Mesenchymal stem cell (in vitro differentiated cells and primary cell): ENCODE results near the gene OPCML.

ENCODE experiments used
- DNase-seq: peaks from one replicate; pipeline ENCODE4 v3.0.0-alpha.2; 2013
- H2AFZ ChIP-seq: one replicate; pipeline ENCODE4 v1.6.1; 2013; ENCODE audit warnings: low read depth, mild to moderate bottlenecking, control low read depth, inconsistent platforms, low read length, moderate library complexity
- H2AK5ac ChIP-seq: 2 replicates; pipeline ENCODE4 v1.6.1; 2013; ENCODE audit warnings: low read length, moderate library complexity, mild to moderate bottlenecking, inconsistent platforms; ENCODE audit not compliant: severe bottlenecking
- H2BK120ac ChIP-seq: one replicate; pipeline ENCODE4 v1.6.1; 2013; ENCODE audit warnings: low read depth, mild to moderate bottlenecking, inconsistent platforms, low read length, moderate library complexity
- H2BK12ac ChIP-seq, 2 experiments: one replicate each; pipeline ENCODE4 v1.6.1; 2013; ENCODE audit warnings: inconsistent platforms in 2 of 2, low read length in 2 of 2, mild to moderate bottlenecking in 2 of 2, moderate library complexity in 2 of 2, control low read depth in 1 of 2
- H2BK15ac ChIP-seq: one replicate; pipeline ENCODE4 v1.6.1; 2013; ENCODE audit warnings: mild to moderate bottlenecking, low read depth, inconsistent platforms; ENCODE audit not compliant: poor library complexity, severe bottlenecking
- H2BK5ac ChIP-seq: 2 replicates; pipeline ENCODE4 v1.6.1; 2013; ENCODE audit warnings: low read depth, mild to moderate bottlenecking, low read length, control low read depth, inconsistent platforms; ENCODE audit not compliant: poor library complexity, severe bottlenecking
- H3K14ac ChIP-seq, 2 experiments: one replicate each; pipeline ENCODE4 v1.6.1; 2013; ENCODE audit warnings: inconsistent platforms in 2 of 2, low read length in 2 of 2, control low read depth in 1 of 2, mild to moderate bottlenecking in 1 of 2, moderate library complexity in 1 of 2
- H3K18ac ChIP-seq, 2 experiments: one replicate each; pipeline ENCODE4 v1.6.1; 2013; ENCODE audit warnings: inconsistent platforms in 2 of 2, low read length in 2 of 2, control low read depth in 1 of 2, low read depth in 1 of 2, mild to moderate bottlenecking in 1 of 2
- H3K23ac ChIP-seq, 2 experiments: one replicate each; pipeline ENCODE4 v1.6.1; 2013; ENCODE audit warnings: inconsistent platforms in 2 of 2, low read length in 2 of 2, mild to moderate bottlenecking in 2 of 2, moderate library complexity in 2 of 2, control low read depth in 1 of 2
- H3K27ac ChIP-seq: 2 replicates; pipeline ENCODE4 v1.5.1; 2013; ENCODE audit warnings: mild to moderate bottlenecking, moderate library complexity, low read length, control low read depth, inconsistent platforms; ENCODE audit not compliant: poor library complexity, severe bottlenecking
- H3K27me3 ChIP-seq, 2 experiments: 2 replicates each; pipeline versions ENCODE4 v1.6.1 to v1.7.0; 2013; ENCODE audit warnings: low read length in 2 of 2, mild to moderate bottlenecking in 2 of 2, moderate library complexity in 2 of 2, control low read depth in 1 of 2, inconsistent platforms in 1 of 2; ENCODE audit not compliant: control insufficient read depth in 1 of 2, insufficient read depth in 1 of 2
- H3K36me3 ChIP-seq, 2 experiments: 2 replicates each; pipeline versions ENCODE4 v1.6.1 to v1.7.0; 2013; ENCODE audit warnings: low read length in 2 of 2, control low read depth in 1 of 2, inconsistent platforms in 1 of 2, low read depth in 1 of 2, mild to moderate bottlenecking in 1 of 2; ENCODE audit not compliant: insufficient read depth in 2 of 2, control insufficient read depth in 1 of 2
- H3K4ac ChIP-seq, 2 experiments: one replicate each; pipeline ENCODE4 v1.6.1; 2013; ENCODE audit warnings: inconsistent platforms in 2 of 2, low read length in 2 of 2, mild to moderate bottlenecking in 2 of 2, moderate library complexity in 2 of 2, control low read depth in 1 of 2, low read depth in 1 of 2
- H3K4me1 ChIP-seq: 2 replicates; pipeline ENCODE4 v1.6.1; 2013; ENCODE audit warnings: low read depth, low read length, control low read depth; ENCODE audit not compliant: control insufficient read depth, insufficient read depth
- H3K4me2 ChIP-seq: 2 replicates; pipeline ENCODE4 v1.6.1; 2013; ENCODE audit warnings: low read length, mild to moderate bottlenecking, inconsistent platforms; ENCODE audit not compliant: poor library complexity, severe bottlenecking
- H3K4me3 ChIP-seq, 2 experiments: 2 replicates each; pipeline versions ENCODE4 v1.5.1 to v1.7.0; 2013; ENCODE audit warnings: low read length in 2 of 2, mild to moderate bottlenecking in 2 of 2, control low read depth in 1 of 2, low read depth in 1 of 2; ENCODE audit not compliant: insufficient read depth in 1 of 2
- H3K79me1 ChIP-seq: replicated peaks from 2 replicates; pipeline ENCODE4 v1.6.1; 2013; ENCODE audit warnings: mild to moderate bottlenecking, control low read depth, low read length, inconsistent platforms; ENCODE audit not compliant: poor library complexity, severe bottlenecking
- H3K9ac ChIP-seq: 2 replicates; pipeline ENCODE4 v1.7.0; 2013; ENCODE audit warnings: mild to moderate bottlenecking, low read length, moderate library complexity
- H3K9me3 ChIP-seq: 2 replicates; pipeline ENCODE4 v1.7.0; 2013; ENCODE audit warnings: mild to moderate bottlenecking, low read length; ENCODE audit not compliant: control insufficient read depth
- H4K8ac ChIP-seq: one replicate; pipeline ENCODE4 v1.6.1; 2013; ENCODE audit warnings: inconsistent platforms, mild to moderate bottlenecking, low read length, moderate library complexity
- H4K91ac ChIP-seq: one replicate; pipeline ENCODE4 v1.6.1; 2013; ENCODE audit warnings: mild to moderate bottlenecking, low read length, inconsistent platforms
- WGBS: methylation state at CpG from one replicate; pipeline ENCODE4 v1.1.7; 2013; ENCODE audit warnings: mixed read lengths; 5-methylcytosine and 5-hydroxymethylcytosine counted together

Gene OPCML

DNA sequence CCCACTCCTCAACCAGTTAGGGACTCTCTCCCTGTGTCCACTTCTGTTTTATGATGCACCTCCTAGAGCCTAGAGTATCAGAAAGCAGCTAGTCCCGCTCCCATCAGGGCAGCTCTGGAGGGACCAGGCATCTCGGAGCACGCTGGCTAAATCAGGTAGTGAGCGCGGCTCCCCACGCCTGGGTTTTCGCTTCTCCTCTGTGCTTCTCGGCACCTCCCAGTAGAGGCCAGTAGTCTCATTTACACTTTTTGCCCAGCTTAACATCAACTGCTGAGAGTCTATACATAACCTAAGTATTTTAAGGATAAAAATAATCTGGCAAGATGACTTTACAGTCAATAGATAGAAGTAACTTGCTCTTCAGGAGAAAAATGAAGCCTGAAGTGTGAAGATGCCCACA, 473.8 kb downstream of the OPCML start:
- Histone ChIP-seq H3K4me3 (no peak overlapping the region), H3K9ac (no peak overlapping the region), H2AFZ (no peak overlapping the region), H3K4me2 (no peak overlapping the region), H2BK15ac (no peak overlapping the region), H3K79me1 (no peaks in the 10 kb centered on the region), H4K8ac (no peak overlapping the region), H3K18ac (no peak overlapping the region), H3K14ac (no peak overlapping the region), H4K91ac (no peak overlapping the region), H2BK120ac (no peak overlapping the region), H2BK5ac (no peak overlapping the region), H3K4ac (no peak overlapping the region), H3K27ac (no peak overlapping the region), H3K27me3 (peaks cover 0 to 39% of the 10 kb centered on the region in 2 experiments), H3K23ac (no peak overlapping the region), H3K9me3 (no peaks in the 10 kb centered on the region), H2BK12ac (no peak overlapping the region), H3K4me1 (no peaks in the 10 kb centered on the region), H2AK5ac (no peak overlapping the region), H3K36me3 (no peaks in the 10 kb centered on the region)
- DNase-seq = no peak
- 46% methylated on average over 6 of the region's 8 CpGs for whole genome bisulfite sequencing

GRCh38 chr11:133053124-133053776, 479.1 kb downstream of the OPCML start:
- no peak overlapping the region for H2BK120ac ChIP-seq
- peaks cover 0 to 23% of the 10 kb centered on the region in 2 experiments for H3K27me3 ChIP-seq

GRCh38 chr11:133052537-133052936, 479.8 kb downstream of the OPCML start:
- Histone ChIP-seq H2BK12ac (no peak overlapping the region), H2BK120ac (no peak overlapping the region), H4K8ac (no peak overlapping the region), H3K36me3 (no peaks in the 10 kb centered on the region), H3K23ac (no peak overlapping the region), H4K91ac (no peak overlapping the region), H2BK5ac (no peak overlapping the region), H3K27ac (no peak overlapping the region), H3K9ac (no peak overlapping the region), H3K4me2 (no peak overlapping the region), H3K27me3 (peaks cover 0 to 28% of the 10 kb centered on the region in 2 experiments), H3K4me3 (no peak overlapping the region), H2AFZ (no peak overlapping the region), H3K18ac (no peak overlapping the region), H3K9me3 (no peaks in the 10 kb centered on the region), H3K79me1 (no peaks in the 10 kb centered on the region), H3K4me1 (no peaks in the 10 kb centered on the region), H3K14ac (no peak overlapping the region), H3K4ac (no peak overlapping the region), H2AK5ac (no peak overlapping the region), H2BK15ac (no peak overlapping the region)
- WGBS = 82% methylated on average over 2 of the region's 2 CpGs
- no peak for DNase-seq

More at GRCh38 chr11:133053124-133053776, 479.1 kb downstream of the OPCML start:
- Histone ChIP-seq H3K4me1 (no peaks in the 10 kb centered on the region), H2BK15ac (no peak overlapping the region), H3K9ac (no peak overlapping the region), H2AFZ (no peak overlapping the region), H3K18ac (no peak overlapping the region), H2AK5ac (no peak overlapping the region), H4K91ac (no peak overlapping the region), H3K9me3 (no peaks in the 10 kb centered on the region), H3K4ac (no peak overlapping the region), H3K36me3 (no peaks in the 10 kb centered on the region), H2BK12ac (no peak overlapping the region), H3K4me3 (no peak overlapping the region), H3K4me2 (no peak overlapping the region), H3K27ac (no peak overlapping the region), H4K8ac (no peak overlapping the region), H3K79me1 (no peaks in the 10 kb centered on the region), H2BK5ac (no peak overlapping the region), H3K23ac (no peak overlapping the region), H3K14ac (no peak overlapping the region)
- WGBS = 75% methylated on average over 9 of the region's 9 CpGs
- no peak for DNase-seq

DNA sequence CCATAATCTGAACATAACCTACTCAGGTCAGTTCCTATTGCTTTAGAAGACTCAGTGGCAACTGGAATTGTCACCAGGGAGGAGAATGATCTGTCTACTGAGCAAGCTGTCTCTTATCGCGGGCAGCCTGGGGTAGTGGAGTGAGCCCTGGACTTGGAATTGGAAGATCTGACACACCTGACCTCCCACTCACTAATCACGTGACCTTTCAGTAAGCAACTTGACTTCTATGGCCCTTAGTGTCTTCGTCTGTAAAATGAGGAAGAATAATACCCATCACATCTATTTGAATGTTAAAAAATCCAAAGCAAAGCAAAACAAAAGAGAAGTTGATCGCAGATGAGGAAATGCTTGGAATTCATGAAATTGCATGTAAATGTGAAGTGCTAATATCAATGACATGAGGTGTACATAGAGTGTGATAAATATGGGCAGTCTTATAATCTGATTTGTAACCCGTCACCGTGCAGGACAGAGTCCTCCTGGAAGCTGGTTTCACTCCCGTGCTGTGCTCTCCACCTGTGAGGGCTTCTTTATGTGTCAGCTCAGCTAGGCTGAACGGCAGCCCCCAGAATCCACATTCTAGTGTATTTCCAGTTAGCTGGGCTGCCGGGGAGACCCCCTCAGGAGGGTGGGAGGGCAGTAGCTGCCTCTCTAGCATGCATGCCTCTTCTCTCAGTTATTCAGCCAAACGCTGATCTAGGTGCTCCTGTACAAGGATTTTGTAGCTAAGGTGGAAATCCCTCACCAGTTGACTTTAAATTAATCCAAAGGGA, 482.9 kb downstream of the OPCML start:
- no peaks in the 10 kb centered on the region for H3K36me3 ChIP-seq
- WGBS = 55% methylated on average over 6 of the region's 11 CpGs

More for the DNA sequence above, 482.9 kb downstream of the OPCML start:
- no peak overlapping the region for H4K91ac ChIP-seq
- H3K9ac ChIP-seq = no peak overlapping the region
- no peak overlapping the region for H3K4me3 ChIP-seq
- H3K4me1 ChIP-seq = no peaks in the 10 kb centered on the region
- no peak overlapping the region for H3K18ac ChIP-seq
- no peaks in the 10 kb centered on the region for H3K79me1 ChIP-seq
- DNase-seq = no peak
- H3K27me3 ChIP-seq = peaks cover 0 to 50% of the 10 kb centered on the region in 2 experiments
- H2AK5ac ChIP-seq = no peak overlapping the region
- H2BK5ac ChIP-seq = no peak overlapping the region
- no peak overlapping the region for H3K4me2 ChIP-seq
- no peak overlapping the region for H2BK12ac ChIP-seq
- H4K8ac ChIP-seq = no peak overlapping the region
- H3K27ac ChIP-seq = no peak overlapping the region
- H3K4ac ChIP-seq = no peak overlapping the region
- no peak overlapping the region for H2BK15ac ChIP-seq
- H3K14ac ChIP-seq = no peak overlapping the region
- H2BK120ac ChIP-seq = no peak overlapping the region
- H3K9me3 ChIP-seq = no peaks in the 10 kb centered on the region
- no peak overlapping the region for H3K23ac ChIP-seq
- no peak overlapping the region for H2AFZ ChIP-seq
